Lower leg skin (tissue), 3 donors: Measurements from ENCODE around the gene FURIN.

Source experiments
- CTCF ChIP-seq, 3 donors: fragments of 450-650 bp; IDR thresholded peaks; one replicate each; pipeline ENCODE4 v1.5.1; 2016; ENCODE audit warnings: antibody characterized with exemption in 3 of 3, mild to moderate bottlenecking in 3 of 3, moderate library complexity in 2 of 3
- POLR2A ChIP-seq, 2 donors: fragments of 450-650 bp; IDR thresholded peaks; one replicate each; pipeline ENCODE4 v1.6.1; 2016 to 2017; ENCODE audit warnings: antibody characterized with exemption in 2 of 2, mild to moderate bottlenecking in 1 of 2, moderate library complexity in 1 of 2

- TF ChIP-seq CTCF (IDR thresholded peaks at IDR 0.05) (no peak), POLR2A (IDR thresholded peaks at IDR 0.05) (no peak)
Observed at GRCh38 chr15:90869140-90869541, 753 bp downstream of the FURIN start.
